ENCODE data around the gene CYP2A7. TPM values are rescaled to one million over a fixed set of nuclear protein-coding genes. Genes with fewer than 3 reads are reported as not detected.
"Not testable (repeated sequence)": the region's sequence is repeated elsewhere in the genome, so short reads cannot be mapped to it uniquely, and the experiment has no call there.

Gene CYP2A7
- 1 to 10 TPM in 1 of 7 donors, under 1 TPM in 3, not detected in 3; 0.45 to 1.6 (median 0.69) TPM for total RNA-seq
- polyA plus RNA-seq = under 1 TPM; 0.37 to 0.67 TPM
- long read RNA-seq, donor 1, partial matches to known transcripts = 2 of 4 reads
- long read RNA-seq, donor 1, other reads (novel, unspliced or antisense) = 2 of 4 reads
- long read RNA-seq, donor 2 = 0 reads
- long read RNA-seq, donor 3 = 0 reads

- H3K4me1 ChIP-seq (ENCODE audit: insufficient read depth); intact Hi-C loops (cut with DNase I); H3K9me3 ChIP-seq; DNase-seq; H3K27me3 ChIP-seq; H3K27ac ChIP-seq; H3K36me3 ChIP-seq; H3K4me3 ChIP-seq: not testable (repeated sequence)
- WGBS, 3 donors = 92 to 100% (median 92%) methylated on average over 3 of the region's 3 CpGs
These were observed at the start of gene CYP2A7 for GRCh38 chr19:40882062-40882461. Gene CYP2A7 (minus strand): TSS chr19:40882231. CDS start chr19:40882210, 21 bp downstream.

GRCh38 chr19:40930799-40931198 lies 48.8 kb upstream of the CYP2A7 start:
- 93 to 98% (median 94%) methylated on average over 2 of the region's 2 CpGs for WGBS, 3 donors
- H3K9me3 ChIP-seq, H3K27me3 ChIP-seq: not testable (repeated sequence)

DNA sequence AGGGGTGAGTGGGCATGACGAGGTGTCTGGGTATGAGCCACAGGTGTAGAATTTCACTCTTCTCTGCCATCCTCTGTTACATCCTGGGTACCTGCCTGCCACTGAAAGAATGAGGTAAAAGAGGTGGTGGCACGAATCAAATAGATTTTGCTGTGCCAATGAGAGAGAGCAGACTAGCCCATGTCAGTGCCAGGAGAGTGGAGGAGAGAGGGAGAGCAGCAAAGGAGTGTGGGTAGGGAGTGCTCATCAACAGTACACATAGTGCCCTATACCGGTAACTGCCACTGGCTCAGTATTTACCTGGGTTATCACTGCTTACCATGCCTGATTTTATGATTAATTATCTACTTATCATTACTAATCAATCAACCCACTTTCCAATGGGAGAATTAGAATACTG lies 47.9 kb upstream of the CYP2A7 start:
- DNase-seq; H3K27me3 ChIP-seq; H3K36me3 ChIP-seq; H3K4me3 ChIP-seq; H3K4me1 ChIP-seq (ENCODE audit: insufficient read depth); H3K9me3 ChIP-seq; H3K27ac ChIP-seq: not testable (repeated sequence)
- intact Hi-C loops (cut with DNase I) = loop anchor here in 1 of 4 donors (10.0 kb wide), 1 partner anchor 65 kb away; no protein-coding TSS in a partner anchor
- WGBS, 3 donors = 80 to 92% (median 89%) methylated on average over 3 of the region's 3 CpGs

More at GRCh38 chr19:40930799-40931198, 48.8 kb upstream of the CYP2A7 start:
- H3K4me3 ChIP-seq; intact Hi-C loops (cut with DNase I); H3K4me1 ChIP-seq (ENCODE audit: insufficient read depth); DNase-seq; H3K36me3 ChIP-seq; H3K27ac ChIP-seq: not testable (repeated sequence)

- Histone ChIP-seq H3K27ac (no peak overlapping the region), H3K4me3 (no peak overlapping the region), H3K9me3 (no peaks in the 10 kb centered on the region), H3K4me1 (ENCODE audit: insufficient read depth) (no peaks in the 10 kb centered on the region), H3K27me3 (no peaks in the 10 kb centered on the region), H3K36me3 (no peaks in the 10 kb centered on the region)
- DNase-seq = no peak
- intact Hi-C loops (cut with DNase I) = loop anchor here in 1 of 4 donors (10.0 kb wide), 1 partner anchor 64 kb away; no protein-coding TSS in a partner anchor
- TF ChIP-seq CTCF (IDR thresholded peaks at IDR 0.05) (no peak), POLR2A (IDR thresholded peaks at IDR 0.05) (no peak), EP300 (IDR thresholded peaks at IDR 0.05) (no peak)
- WGBS, 3 donors = 67 to 73% (median 72%) methylated on average over 1 of the region's 1 CpG
These were observed 46.8 kb upstream of the CYP2A7 start for GRCh38 chr19:40928850-40929249.

GRCh38 chr19:40927567-40927966 lies 45.5 kb upstream of the CYP2A7 start:
- peaks cover 2% of the 10 kb centered on the region for H3K4me1 ChIP-seq (ENCODE audit: insufficient read depth)
- no peak for DNase-seq
- H3K27ac ChIP-seq = no peak overlapping the region
- no peaks in the 10 kb centered on the region for H3K36me3 ChIP-seq
- H3K9me3 ChIP-seq = no peaks in the 10 kb centered on the region
- no peak for TF ChIP-seq POLR2A (IDR thresholded peaks at IDR 0.05)
- no peak for TF ChIP-seq EP300 (IDR thresholded peaks at IDR 0.05)
- no peak for TF ChIP-seq CTCF (IDR thresholded peaks at IDR 0.05)
- intact Hi-C loops (cut with DNase I) = loop anchor here in 1 of 4 donors (10.0 kb wide), 1 partner anchor 63 kb away; no protein-coding TSS in a partner anchor
- H3K4me3 ChIP-seq = no peak overlapping the region
- 66 to 97% (median 95%) methylated on average over 3 of the region's 3 CpGs for WGBS, 3 donors
- H3K27me3 ChIP-seq = no peaks in the 10 kb centered on the region

DNA sequence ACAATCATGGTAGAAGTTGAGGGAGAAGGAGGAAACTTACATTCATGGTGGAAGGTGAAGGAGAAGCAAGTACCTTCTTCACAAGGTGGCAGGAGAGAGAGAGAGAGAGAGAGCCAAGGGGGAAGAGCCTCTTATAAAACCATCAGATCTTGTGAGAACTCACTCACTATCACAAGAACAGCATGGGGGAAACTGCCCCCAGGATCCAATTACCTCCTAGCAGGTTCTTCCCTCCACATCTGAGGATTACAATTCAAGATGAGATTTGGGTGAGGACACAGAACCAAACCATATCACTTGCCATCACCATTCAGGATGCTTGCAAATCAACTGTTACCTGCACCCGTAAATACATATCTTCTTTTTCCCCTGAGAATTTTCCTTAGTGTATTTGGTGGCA lies 44.2 kb upstream of the CYP2A7 start:
- not testable (repeated sequence) for H3K27me3 ChIP-seq, H3K27ac ChIP-seq, DNase-seq, H3K4me3 ChIP-seq, H3K36me3 ChIP-seq, H3K9me3 ChIP-seq
- peaks cover 10% of the 10 kb centered on the region for H3K4me1 ChIP-seq (ENCODE audit: insufficient read depth)
- intact Hi-C loops (cut with DNase I) = loop anchor here in 1 of 4 donors (10.0 kb wide), 1 partner anchor 61 kb away; no protein-coding TSS in a partner anchor
- WGBS, 3 donors = 96 to 100% (median 97%) methylated on average over 1 of the region's 1 CpG
